Activated naive CD4-positive, alpha-beta T cell treated with anti-CD3 and anti-CD28 coated beads, Interleukin-2, amount 10 ng/mL, durations not matched to agents 7 days and 5 days (primary cell): Measurements from ENCODE around the gene NEU4.
"Not testable (repeated sequence)": the region's sequence is repeated elsewhere in the genome, so short reads cannot be mapped to it uniquely, and the experiment has no call there.

Source experiments
- CTCF ChIA-PET: fragments of 350-600 bp; sonication (Branson Sonifier 250); formaldehyde crosslinking; loops from one replicate; lab custom pipeline; 2021; ENCODE audit warnings: antibody characterized with exemption; lab: Charles Lee
- DNase-seq: peaks from one replicate; pipeline ENCODE4 v3.0.0-alpha.2; 2020
- H3K27ac Mint-ChIP-seq: one replicate; pipeline ENCODE4 v1.8.0; 2021; ENCODE audit warnings: mild to moderate bottlenecking, moderate library complexity, mixed read lengths
- H3K27me3 Mint-ChIP-seq: one replicate; pipeline ENCODE4 v1.8.0; 2021; ENCODE audit warnings: mild to moderate bottlenecking, mixed read lengths
- H3K36me3 Mint-ChIP-seq: one replicate; pipeline ENCODE4 v1.8.0; 2021; ENCODE audit warnings: mixed read lengths
- H3K4me1 Mint-ChIP-seq: one replicate; pipeline ENCODE4 v1.8.0; 2021; ENCODE audit warnings: mixed read lengths
- H3K4me3 Mint-ChIP-seq: one replicate; pipeline ENCODE4 v1.8.0; 2021; ENCODE audit warnings: mild to moderate bottlenecking, moderate library complexity, mixed read lengths
- H3K9me3 Mint-ChIP-seq: one replicate; pipeline ENCODE4 v1.8.0; 2021; ENCODE audit warnings: mixed read lengths

The NEU4 gene

DNA sequence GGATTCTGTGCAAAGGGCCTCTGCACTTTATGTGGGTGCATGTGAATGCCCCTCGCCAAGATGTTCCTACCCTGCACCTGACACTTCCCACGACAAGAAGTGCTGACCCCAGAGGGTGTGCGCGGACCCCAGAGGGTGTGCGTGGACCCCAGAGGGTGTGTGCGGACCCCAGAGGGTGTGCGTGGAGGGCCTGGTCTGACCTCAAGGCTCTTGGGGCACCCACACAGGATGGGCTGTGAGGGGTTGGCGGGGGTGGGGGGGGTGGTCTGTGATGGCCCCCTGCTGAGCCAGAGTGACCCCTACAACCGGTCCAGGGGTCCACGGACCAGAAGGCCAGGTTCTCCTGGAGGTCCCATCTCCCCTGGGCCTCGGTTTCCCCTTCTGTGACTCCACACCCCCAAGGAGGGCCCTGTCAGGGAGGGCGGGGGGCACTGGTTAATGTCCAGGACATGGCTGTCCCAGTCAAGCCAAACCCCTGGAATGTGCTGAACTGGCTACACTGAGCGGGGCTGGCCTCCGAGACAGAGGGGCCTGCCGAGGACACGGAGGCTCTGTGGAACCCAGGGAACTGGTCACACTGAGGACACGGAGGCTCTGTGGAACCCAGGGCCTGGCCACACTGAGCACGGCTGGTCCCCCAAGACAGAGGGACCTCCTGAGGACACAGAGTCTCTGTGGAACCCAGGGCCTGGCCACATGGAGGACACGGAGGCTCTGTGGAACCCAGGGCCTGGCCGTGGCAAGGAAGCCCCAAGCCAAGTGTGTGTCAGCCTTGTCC lies 3.1 kb downstream of the NEU4 start:
- H3K27me3 Mint-ChIP-seq, result peaks cover 10% of the 10 kb centered on the region
- no peak overlapping the region for H3K27ac Mint-ChIP-seq
- no peaks in the 10 kb centered on the region for H3K9me3 Mint-ChIP-seq
- no peak overlapping the region for H3K4me3 Mint-ChIP-seq
- H3K4me1 Mint-ChIP-seq, result no peaks in the 10 kb centered on the region
- no peaks in the 10 kb centered on the region for H3K36me3 Mint-ChIP-seq
- no peak for DNase-seq
- CTCF ChIA-PET, result no interaction called here

DNA sequence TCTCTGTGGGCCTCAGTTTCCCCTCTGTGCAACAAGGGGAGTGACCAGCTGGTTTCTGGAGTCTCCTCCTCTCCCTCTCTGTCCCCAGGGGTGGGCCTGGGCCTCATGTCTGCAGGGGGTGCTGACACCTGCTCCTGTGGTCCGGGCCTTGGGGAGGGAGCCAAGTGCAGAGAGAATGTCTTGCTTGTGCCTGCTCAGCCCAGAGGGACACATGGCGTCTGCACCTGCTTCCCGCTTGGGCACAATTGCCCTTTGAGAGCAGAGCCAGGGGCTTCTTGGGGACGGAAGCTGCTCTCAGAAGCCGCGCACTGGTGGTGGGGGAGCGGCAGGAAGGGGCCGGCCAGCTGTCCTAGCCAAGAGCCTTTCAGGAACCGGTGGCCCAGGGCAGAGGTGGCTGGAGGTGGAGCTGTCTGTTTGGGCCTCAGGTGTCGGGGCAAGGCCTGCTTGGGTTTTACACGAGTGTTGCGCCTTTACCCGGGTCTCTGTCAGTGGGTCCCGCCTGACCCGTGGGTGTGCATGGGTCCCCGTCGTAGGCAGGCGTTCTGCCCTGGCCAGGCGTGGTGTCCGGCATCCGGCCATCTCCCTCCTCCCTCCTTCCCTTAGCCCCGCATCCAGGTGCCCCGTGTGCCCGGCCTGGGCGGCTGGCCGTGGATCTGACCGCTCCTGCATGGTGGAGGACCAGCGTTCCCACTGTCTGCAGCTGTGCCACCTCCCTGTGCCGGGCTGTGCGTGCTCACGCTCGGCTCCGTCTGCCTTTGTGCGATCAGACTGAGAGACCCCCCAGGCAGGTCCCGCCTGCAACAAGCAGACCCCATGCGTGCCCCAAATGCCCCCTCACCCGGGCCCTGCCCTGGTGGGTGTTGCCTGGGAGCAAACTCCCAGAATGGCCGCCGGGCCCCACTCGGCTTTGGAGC lies 4.0 kb downstream of the NEU4 start:
- Mint-ChIP-seq H3K4me3 (no peak overlapping the region), H3K27ac (no peak overlapping the region), H3K9me3 (no peaks in the 10 kb centered on the region), H3K4me1 (peaks cover 6% of the 10 kb centered on the region), H3K27me3 (peaks cover 14% of the 10 kb centered on the region), H3K36me3 (no peaks in the 10 kb centered on the region)
- no peak for DNase-seq
- CTCF ChIA-PET, result no interaction called here

DNA sequence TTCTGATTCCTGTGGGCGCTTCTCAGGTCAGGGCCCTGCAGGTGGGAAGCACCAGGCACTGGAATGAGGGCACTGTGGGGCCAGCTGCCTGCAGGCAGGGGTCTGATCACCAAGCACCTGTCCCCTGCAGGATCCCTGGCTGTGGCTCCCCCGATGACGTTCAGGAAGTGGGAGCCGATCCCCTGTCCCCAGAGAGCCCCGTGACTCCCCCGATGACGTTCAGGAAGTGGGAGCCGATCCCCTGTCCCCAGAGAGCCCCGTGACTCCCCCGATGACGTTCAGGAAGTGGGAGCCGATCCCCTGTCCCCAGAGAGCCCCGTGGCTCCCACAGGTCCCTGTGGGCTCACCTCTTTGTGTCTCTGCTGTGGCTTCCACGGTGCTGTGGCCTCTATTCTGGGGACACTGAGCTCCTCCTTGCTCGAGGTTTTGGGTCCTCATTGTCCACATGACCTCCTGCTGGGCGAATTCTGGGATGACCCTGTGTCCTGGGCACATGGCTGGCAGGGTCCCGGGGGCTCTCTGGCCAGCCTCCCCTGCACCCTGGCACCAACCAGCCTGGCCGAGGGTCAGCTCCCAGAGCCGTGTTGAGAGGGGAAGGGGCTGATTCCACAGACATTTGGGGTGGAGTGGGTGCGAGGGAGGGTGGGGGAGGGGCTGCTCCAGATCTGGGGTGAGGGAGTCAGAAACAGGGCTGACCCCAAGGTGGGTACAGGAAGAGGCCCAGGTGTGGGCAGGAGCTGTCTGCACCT lies 4.8 kb downstream of the NEU4 start:
- Mint-ChIP-seq H3K9me3 (no peaks in the 10 kb centered on the region), H3K36me3 (no peaks in the 10 kb centered on the region), H3K27me3 (peaks cover 18% of the 10 kb centered on the region), H3K4me1 (peaks cover 6% of the 10 kb centered on the region), H3K27ac (no peak overlapping the region), H3K4me3 (no peak overlapping the region)
- CTCF ChIA-PET, result no interaction called here
- no peak for DNase-seq

DNA sequence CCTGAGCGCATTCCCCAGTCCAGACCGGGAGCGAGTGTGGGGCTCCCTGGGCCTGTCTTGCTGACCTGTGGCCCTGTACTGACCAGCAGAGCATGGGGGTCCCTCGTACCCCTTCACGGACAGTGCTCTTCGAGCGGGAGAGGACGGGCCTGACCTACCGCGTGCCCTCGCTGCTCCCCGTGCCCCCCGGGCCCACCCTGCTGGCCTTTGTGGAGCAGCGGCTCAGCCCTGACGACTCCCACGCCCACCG lies 5.3 kb downstream of the NEU4 start:
- no peaks in the 10 kb centered on the region for H3K36me3 Mint-ChIP-seq
- H3K4me3 Mint-ChIP-seq, result no peak overlapping the region
- DNase-seq, result no peak
- H3K27me3 Mint-ChIP-seq, result peaks cover 14% of the 10 kb centered on the region
- CTCF ChIA-PET, result no interaction called here
- H3K27ac Mint-ChIP-seq, result no peak overlapping the region
- H3K9me3 Mint-ChIP-seq, result no peaks in the 10 kb centered on the region
- H3K4me1 Mint-ChIP-seq, result peaks cover 6% of the 10 kb centered on the region

DNA sequence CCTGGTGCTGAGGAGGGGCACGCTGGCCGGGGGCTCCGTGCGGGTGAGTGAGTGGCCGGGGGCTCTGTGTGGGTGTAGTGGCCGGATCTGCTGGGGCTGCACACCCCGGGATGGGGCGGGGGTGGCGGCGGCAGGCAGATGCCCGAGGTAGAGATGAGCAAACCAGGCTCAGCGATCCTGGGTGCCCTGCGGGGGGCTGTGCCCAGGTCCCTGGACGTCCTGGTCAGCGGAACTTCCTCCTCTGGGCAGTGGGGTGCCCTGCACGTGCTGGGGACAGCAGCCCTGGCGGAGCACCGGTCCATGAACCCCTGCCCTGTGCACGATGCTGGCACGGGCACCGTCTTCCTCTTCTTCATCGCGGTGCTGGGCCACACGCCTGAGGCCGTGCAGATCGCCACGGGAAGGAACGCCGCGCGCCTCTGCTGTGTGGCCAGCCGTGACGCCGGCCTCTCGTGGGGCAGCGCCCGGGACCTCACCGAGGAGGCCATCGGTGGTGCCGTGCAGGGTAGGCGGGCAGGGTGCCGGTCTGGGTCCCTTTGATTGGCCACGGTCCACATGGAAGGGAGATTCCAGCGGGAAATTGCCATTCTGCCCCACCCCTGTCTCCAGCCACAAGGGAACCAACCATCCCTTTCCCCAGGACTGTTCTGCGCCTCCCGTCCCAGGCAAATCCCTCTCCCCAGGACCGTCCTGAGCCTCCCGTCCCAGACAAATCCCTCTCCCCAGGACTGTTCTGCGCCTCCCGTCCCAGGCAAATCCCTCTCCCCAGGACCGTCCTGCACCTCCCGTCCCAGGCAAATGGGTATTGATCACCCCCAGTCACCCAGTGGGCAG lies 5.9 kb downstream of the NEU4 start:
- CTCF ChIA-PET, result no interaction called here
- Mint-ChIP-seq H3K36me3 (no peaks in the 10 kb centered on the region), H3K27ac (no peak overlapping the region), H3K9me3 (peaks cover under 1% of the 10 kb centered on the region), H3K4me1 (peaks cover 6% of the 10 kb centered on the region), H3K4me3 (no peak overlapping the region), H3K27me3 (peaks cover 9% of the 10 kb centered on the region)
- no peak for DNase-seq

DNA sequence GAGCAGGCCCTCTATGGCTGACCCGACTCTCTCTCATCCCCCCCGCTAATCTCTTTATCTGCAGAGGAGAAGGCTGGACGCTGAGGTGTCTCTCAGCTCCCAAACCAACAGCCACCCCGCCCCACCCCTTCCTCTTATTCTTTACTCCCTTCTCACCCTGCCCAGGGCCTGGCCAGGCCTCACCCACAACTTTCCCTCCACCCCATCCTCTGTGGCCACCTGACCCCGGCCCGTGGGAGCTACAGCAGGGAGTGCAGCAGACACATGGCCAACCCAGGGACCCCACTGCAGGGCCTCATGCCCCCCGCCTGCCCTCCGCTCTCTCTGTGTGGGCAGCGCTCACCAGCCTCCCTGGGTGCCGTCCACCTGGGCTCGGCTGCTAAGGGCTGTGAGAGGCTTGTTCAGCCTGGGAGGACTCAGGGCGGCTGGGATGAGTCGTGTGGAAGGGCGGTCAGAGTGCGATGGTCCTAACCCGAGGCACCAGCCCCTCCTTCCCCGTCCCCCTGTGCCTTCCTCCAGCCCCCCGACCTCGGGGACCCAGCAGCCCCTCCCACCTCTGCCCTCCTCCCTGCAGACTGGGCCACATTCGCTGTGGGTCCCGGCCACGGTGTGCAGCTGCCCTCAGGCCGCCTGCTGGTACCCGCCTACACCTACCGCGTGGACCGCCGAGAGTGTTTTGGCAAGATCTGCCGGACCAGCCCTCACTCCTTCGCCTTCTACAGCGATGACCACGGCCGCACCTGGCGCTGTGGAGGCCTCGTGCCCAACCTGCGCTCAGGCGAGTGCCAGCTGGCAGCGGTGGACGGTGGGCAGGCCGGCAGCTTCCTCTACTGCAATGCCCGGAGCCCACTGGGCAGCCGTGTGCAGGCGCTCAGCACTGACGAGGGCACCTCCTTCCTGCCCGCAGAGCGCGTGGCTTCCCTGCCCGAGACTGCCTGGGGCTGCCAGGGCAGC lies 6.8 kb downstream of the NEU4 start:
- DNase-seq, result no peak
- Mint-ChIP-seq H3K4me3 (no peak overlapping the region), H3K27ac (no peak overlapping the region), H3K36me3 (no peaks in the 10 kb centered on the region), H3K27me3 (peaks cover 12% of the 10 kb centered on the region), H3K4me1 (peaks cover 9% of the 10 kb centered on the region), H3K9me3 (peaks cover 4% of the 10 kb centered on the region)
- CTCF ChIA-PET, result no interaction called here

DNA sequence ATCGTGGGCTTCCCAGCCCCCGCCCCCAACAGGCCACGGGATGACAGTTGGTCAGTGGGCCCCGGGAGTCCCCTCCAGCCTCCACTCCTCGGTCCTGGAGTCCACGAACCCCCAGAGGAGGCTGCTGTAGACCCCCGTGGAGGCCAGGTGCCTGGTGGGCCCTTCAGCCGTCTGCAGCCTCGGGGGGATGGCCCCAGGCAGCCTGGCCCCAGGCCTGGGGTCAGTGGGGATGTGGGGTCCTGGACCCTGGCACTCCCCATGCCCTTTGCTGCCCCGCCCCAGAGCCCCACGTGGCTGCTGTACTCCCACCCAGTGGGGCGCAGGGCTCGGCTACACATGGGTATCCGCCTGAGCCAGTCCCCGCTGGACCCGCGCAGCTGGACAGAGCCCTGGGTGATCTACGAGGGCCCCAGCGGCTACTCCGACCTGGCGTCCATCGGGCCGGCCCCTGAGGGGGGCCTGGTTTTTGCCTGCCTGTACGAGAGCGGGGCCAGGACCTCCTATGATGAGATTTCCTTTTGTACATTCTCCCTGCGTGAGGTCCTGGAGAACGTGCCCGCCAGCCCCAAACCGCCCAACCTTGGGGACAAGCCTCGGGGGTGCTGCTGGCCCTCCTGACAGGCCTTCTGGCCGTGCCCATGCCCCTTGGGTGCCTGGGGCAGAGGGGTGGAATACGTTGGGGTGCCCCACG lies 7.6 kb downstream of the NEU4 start:
- Mint-ChIP-seq H3K36me3 (no peaks in the 10 kb centered on the region), H3K4me1 (peaks cover 13% of the 10 kb centered on the region), H3K9me3 (peaks cover 4% of the 10 kb centered on the region), H3K27ac (no peak overlapping the region), H3K27me3 (peaks cover 15% of the 10 kb centered on the region), H3K4me3 (no peak overlapping the region)
- DNase-seq, result no peak
- CTCF ChIA-PET, result no interaction called here

DNA sequence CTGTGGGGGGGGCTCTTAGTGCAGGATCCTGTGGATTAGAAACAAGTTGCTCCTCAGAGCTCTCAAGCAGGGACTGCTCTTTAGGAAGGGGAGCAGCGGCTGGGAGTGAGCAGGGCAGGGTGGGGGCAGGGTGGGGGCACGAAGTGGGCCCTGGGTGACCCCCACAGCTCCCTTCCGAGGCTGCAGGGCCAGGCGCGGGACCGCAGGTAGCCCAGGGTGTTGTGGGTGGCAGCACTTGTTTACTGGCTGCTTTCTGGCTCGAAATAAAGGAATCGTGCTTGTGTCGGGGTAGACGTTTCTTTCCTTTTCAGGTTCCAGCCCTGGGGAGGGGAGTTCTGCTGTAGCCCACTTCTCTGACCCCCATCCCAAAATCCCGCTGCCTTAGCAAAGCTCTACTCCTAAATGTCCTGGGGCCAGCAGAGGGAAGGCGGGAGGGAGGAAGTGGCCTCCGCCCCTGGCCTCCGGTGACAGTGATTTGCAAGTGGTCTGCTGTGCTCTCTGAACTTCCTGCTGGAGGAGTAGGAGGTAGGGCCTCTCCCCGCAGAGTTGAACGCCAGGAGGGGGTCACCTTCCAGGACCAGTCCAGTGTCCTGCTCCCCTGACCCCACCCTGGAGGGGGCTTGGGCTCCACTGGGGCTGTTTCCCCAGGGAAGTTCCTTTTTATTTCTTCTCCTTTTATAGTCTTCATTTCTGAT lies 8.3 kb downstream of the NEU4 start:
- no peak for DNase-seq
- Mint-ChIP-seq H3K36me3 (no peaks in the 10 kb centered on the region), H3K27ac (peak overlapping the region; percentile 37), H3K4me1 (peaks cover 16% of the 10 kb centered on the region), H3K9me3 (peaks cover 4% of the 10 kb centered on the region), H3K4me3 (no peak overlapping the region), H3K27me3 (peaks cover 19% of the 10 kb centered on the region)
- CTCF ChIA-PET, result no interaction called here

DNA sequence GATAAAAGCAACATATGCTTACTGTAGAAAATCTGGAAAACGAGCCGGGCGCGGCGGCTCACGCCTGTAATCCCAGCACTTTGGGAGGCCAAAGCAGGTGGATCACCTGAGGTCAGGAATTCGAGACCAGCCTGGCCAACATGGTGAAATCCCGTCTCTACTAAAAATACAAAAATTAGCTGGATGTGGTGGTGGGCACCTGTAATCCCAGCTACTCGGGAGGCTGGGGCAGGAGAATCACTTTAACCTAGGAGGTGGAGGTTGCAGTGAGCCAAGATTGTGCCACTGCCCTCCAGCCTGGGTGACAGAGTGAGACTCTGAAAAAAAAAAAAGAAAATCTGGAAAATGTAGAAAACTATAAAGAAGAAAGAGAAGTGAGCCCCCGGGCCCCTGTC lies 8.8 kb downstream of the NEU4 start:
- DNase-seq, H3K4me3 Mint-ChIP-seq, H3K36me3 Mint-ChIP-seq, H3K9me3 Mint-ChIP-seq, CTCF ChIA-PET, H3K27ac Mint-ChIP-seq: not testable (repeated sequence)
- peaks cover 19% of the 10 kb centered on the region for H3K27me3 Mint-ChIP-seq
- peaks cover 19% of the 10 kb centered on the region for H3K4me1 Mint-ChIP-seq

DNA sequence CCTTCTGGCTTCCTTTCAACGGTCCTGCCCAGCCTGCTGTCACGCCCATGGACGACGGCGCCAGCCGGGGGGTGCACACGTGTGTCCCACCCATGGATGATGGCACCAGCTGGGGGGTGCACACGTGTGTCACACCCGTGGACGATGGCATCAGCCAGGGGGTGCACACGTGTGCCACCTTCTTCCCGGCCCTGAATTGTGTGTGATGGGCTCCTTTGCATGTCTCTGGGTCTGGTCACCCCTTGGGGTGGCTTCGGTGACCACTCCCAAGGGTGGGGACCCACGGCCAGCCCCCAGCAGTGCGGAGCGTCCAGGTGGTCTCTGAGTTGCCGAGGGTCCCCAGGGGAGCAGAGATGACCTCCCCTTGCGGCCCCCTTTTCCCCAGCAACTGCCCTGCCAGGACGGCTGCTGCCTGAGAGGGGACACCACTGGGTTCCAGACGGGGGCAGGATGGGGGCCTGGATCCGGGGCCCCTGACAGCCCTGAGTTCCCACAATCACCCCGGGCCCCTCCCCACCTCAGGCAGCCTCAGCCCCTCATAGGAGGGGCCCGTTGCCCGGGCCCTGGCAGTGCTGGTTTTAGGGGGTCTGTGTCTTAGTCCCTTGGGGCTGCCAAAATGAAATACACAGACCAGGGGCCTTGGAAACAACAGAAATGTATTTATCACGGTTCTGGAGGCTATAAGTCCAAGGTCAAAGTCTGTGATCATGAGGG lies 9.4 kb downstream of the NEU4 start:
- Mint-ChIP-seq H3K27me3 (peaks cover 23% of the 10 kb centered on the region), H3K4me3 (no peak overlapping the region), H3K36me3 (no peaks in the 10 kb centered on the region), H3K4me1 (peaks cover 19% of the 10 kb centered on the region), H3K9me3 (peaks cover 13% of the 10 kb centered on the region), H3K27ac (no peak overlapping the region)
- CTCF ChIA-PET, result no interaction called here
- DNase-seq, result no peak

DNA sequence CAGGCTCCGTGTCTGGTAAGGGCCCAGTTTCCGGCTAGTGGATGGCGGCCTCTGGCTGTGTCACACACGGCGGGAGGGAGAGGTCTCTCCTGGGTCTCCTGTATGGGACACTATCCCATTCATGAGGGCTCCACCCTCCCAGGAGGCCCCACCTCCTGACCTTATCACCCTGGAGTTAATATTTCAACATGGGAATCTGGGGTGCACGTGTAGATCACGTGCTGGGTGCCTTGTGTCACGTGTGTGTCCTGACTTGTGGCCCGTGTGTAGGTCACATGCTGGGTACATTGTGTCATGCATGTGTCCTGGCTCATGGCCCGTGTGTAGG lies 9.9 kb downstream of the NEU4 start:
- DNase-seq, result no peak
- peaks cover 23% of the 10 kb centered on the region for H3K4me1 Mint-ChIP-seq
- CTCF ChIA-PET, result no interaction called here
- peaks cover 3% of the 10 kb centered on the region for H3K36me3 Mint-ChIP-seq
- H3K9me3 Mint-ChIP-seq, result peaks cover 17% of the 10 kb centered on the region
- H3K27ac Mint-ChIP-seq, result no peak overlapping the region
- H3K27me3 Mint-ChIP-seq, result peaks cover 28% of the 10 kb centered on the region
- no peak overlapping the region for H3K4me3 Mint-ChIP-seq
